Endothelial cell of hepatic sinusoid (primary cell): ENCODE data around the gene EML4.

Experiments
- in situ Hi-C: cut with HindIII; loops from 2 replicates; pipeline ENCODE4 v1.10.0; 2017; ENCODE audit warnings: low sequenced_read_pairs

The EML4 gene

GRCh38 chr2:42171396-42171980 is 2.3 kb downstream of the EML4 start:
- in situ Hi-C loops: loop anchor here (5.0 kb wide), 1 partner anchor 51 kb away; no protein-coding TSS in a partner anchor

GRCh38 chr2:42172020-42172419 is 2.9 kb downstream of the EML4 start:
- in situ Hi-C loops: loop anchor here (5.0 kb wide), 1 partner anchor 50 kb away; no protein-coding TSS in a partner anchor

DNA sequence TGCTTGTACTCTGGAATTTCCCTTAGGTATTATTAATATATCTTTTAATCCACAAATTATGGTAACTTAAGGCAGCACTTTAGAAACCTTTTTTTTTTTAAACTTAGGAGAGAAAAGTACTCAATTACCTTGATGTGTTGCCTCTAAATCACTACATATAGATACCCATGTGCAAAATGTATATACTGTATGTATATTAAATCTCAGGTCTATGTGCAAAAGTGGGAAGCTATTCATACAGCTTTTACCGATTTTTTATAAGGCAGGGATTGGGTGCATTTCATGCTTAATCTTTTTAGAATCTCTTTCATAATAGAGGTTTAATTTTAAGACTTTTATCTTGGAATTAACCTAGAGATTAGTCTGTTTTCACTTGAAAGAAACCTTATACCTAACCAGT is 3.4 kb downstream of the EML4 start:
- in situ Hi-C loops: loop anchor here (5.0 kb wide), 1 partner anchor 50 kb away; no protein-coding TSS in a partner anchor

- in situ Hi-C loops: loop anchor here (5.0 kb wide), 1 partner anchor 49 kb away; no protein-coding TSS in a partner anchor
Observed at GRCh38 chr2:42173467-42173866, 4.3 kb downstream of the EML4 start.

- in situ Hi-C loops: no loop called here
Observed at GRCh38 chr2:42176992-42177738, 8.0 kb downstream of the EML4 start.

DNA sequence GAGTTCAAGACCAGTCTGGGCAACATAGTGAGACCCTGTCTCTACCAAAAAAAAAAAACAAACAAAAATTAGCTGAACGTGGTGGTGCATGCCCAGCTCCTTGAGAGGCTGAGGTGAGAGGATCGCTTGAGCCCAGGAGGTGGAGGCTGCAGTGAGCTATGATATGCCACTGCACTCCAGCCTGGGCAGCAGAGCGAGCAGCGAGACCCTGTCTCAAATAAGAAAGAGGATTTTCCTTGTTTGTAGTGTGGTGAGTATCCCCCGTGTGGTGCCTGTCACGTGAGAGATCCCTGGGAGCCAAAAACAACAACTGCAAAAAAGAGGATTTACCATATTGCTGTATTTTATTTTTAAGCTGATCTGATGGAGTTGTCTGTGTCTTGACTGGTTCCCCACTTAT is 9.2 kb downstream of the EML4 start:
- in situ Hi-C loops: no loop called here

- in situ Hi-C loops: no loop called here
Observed at GRCh38 chr2:42180300-42180699, 11.1 kb downstream of the EML4 start.

GRCh38 chr2:42182654-42183308 is 13.6 kb downstream of the EML4 start:
- in situ Hi-C loops: no loop called here

DNA sequence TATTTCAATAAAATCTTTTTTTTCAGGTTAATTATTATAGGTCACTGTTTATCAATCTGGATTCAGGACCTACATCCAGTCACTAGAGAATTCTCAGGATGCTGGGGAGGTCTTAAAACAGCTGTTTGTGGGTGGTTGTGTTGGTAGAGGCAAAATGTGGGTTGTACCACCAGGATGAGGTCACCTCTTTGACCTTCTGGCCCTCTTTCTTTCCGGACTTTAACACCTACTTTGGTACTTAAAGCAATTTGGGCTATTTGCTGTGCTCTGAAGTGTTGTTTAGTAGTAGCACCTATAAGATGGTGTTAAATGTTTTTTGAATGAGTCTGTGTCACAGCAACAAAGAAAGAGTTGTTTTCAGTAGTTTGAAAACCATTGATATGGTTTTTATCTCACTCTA is 14.6 kb downstream of the EML4 start:
- in situ Hi-C loops: no loop called here

- in situ Hi-C loops: no loop called here
Observed at GRCh38 chr2:42184346-42184745, 15.2 kb downstream of the EML4 start.

GRCh38 chr2:42185220-42185921 is 16.2 kb downstream of the EML4 start:
- in situ Hi-C loops: no loop called here

GRCh38 chr2:42186366-42186765 is 17.2 kb downstream of the EML4 start:
- in situ Hi-C loops: no loop called here

DNA sequence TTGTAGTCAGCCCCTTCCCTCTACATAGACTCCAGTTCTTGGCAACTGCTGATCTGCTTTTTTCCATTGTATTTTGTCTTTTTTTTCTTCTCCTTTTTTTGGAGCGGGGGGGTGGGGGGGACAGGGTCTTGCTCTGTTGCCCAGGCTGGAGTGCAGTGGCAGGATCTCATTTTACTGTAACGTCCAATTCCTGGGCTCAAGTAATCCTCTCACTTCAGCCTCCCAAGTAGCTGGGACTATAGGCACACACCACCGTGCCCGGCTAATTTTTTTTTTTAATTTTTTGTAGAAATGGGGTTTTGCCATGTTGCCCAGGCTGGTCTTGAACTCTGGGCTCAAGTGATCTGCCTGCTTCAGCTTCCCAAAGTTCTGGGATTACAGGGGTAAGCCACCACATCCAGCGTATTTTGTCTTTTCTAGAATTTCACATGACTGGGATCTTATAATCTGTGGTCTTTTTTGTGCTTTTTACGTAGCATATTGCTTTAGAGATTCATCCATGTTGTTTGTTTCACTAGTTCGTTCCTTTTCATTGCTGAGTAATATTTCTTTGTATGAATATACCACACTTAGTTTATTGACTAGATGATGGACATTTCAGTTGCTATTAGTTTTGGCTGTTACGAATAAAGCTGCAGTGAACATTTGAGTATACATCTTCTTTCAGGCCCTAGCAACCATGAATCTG is 17.9 kb downstream of the EML4 start:
- in situ Hi-C loops: no loop called here

DNA sequence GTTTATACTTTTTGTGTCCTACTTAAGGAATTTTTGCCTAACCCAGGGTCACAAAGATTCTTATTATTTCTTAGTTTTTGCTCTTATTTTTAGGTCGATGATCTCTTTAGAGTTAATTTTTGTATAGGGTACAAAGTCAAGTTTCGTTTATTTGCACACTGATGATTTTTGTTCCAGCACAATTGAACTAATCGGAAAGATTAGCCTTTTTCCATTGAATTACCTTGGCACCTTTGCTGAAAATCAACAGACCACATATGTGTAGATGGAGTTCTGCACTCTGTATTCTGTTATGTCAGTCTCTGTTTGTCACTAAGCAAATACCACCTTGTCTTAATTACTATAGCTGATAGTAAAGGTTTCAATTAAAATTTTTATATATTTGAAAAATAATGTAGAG is 18.7 kb downstream of the EML4 start:
- in situ Hi-C loops: no loop called here

DNA sequence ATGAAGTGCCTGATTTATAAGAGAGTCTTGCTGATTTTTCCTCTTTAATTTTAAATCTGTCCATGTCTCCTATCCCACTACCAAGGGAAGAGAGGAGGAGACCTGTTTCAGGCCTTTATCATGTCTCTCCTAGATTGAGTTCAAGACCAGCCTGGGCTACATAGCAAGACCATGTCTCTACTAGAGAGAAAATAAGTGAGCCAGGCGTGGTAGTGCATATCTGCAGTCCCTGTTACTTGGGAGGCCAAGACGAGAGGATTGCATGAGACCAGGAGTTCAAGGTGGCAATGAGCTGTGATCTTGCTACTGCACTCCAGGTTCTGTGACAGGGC is 20.0 kb downstream of the EML4 start:
- in situ Hi-C loops: no loop called here

GRCh38 chr2:42190191-42190590 is 21.0 kb downstream of the EML4 start:
- in situ Hi-C loops: no loop called here

GRCh38 chr2:42191285-42192009 is 22.3 kb downstream of the EML4 start:
- in situ Hi-C loops: no loop called here

DNA sequence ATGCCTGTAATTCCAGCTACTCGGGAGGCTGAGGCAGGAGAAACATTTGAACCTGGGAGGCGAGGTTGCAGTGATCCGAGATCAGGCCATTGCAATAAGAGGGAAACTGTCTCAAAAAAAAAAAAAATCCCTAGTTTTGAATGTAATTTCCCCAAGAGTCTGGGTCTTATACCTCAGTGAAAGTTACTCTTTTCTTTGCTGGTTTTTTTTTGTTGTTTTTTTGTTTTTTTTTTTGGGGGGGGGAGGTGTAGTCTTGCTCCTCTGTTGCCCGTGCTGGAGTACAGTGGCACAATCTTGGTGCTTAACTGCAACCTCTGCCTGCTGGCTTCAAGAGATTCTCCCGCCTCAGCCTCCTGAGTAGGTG is 22.8 kb downstream of the EML4 start:
- in situ Hi-C loops: no loop called here

GRCh38 chr2:42192652-42193566 is 23.8 kb downstream of the EML4 start:
- in situ Hi-C loops: no loop called here
